Breast epithelium (tissue), 3 donors: ENCODE measurements around the gene IKZF2.

Experiments
- CTCF ChIP-seq, 3 donors: fragments of 450-650 bp; IDR thresholded peaks; one replicate each; pipeline ENCODE4 v1.5.1; 2016 to 2017; ENCODE audit warnings: antibody characterized with exemption in 3 of 3, mild to moderate bottlenecking in 3 of 3, moderate library complexity in 3 of 3
- POLR2A ChIP-seq: fragments of 450-650 bp; IDR thresholded peaks from one replicate; pipeline ENCODE4 v1.6.1; 2016; ENCODE audit warnings: antibody characterized with exemption, mild to moderate bottlenecking, moderate library complexity
- POLR2AphosphoS5 ChIP-seq, 3 donors: sonication (generic); formaldehyde crosslinking; IDR thresholded peaks; one replicate each; pipeline ENCODE4 v1.6.1; 2017; ENCODE audit warnings: antibody characterized with exemption in 3 of 3

GRCh38 chr2:213043566-213043965, 107.8 kb downstream of the IKZF2 start:
- no peak for TF ChIP-seq CTCF (IDR thresholded peaks at IDR 0.05)
- no peak for TF ChIP-seq POLR2AphosphoS5 (IDR thresholded peaks at IDR 0.05)
- TF ChIP-seq POLR2A: no peak
